ENCODE results near the gene PRKAG2. TPM values are rescaled to one million over a fixed set of nuclear protein-coding genes. Genes with fewer than 3 reads are reported as not detected.

Gene PRKAG2
- total RNA-seq, 1 donor from 2014 or later = 15.7 TPM

DNA sequence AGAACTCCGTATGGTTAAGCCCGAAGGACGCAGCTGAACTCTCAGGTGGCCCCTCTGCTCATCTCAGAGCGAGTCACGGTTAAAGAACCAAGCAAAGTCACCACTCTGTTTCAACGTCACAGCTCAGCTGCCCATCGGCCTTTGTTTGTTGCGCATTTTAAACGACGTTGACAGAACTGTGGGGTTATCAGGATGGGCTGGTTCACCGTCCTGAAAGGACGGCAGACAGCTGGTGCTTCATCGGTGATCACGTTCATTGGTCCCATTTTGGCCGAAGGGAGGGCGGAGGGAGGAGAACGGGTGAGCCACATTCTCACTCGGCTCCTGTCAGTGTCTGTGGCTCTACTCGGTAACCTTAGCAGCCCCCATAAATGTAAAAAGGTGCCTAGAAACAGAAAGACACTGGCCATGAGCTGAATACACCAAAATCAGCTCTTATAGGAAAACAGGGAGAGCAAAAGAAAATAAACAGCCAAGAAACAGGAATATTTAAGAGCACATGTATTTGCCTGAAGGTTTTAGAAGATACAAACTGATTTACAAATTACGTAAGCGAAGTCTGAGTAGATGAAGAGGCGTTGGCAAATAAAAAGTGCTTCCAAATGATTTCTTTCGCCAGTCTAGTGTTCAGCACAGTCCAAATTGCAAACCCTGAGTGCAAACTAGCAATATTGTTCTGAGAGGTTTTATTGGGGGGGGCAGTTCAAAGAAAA, 8.4 kb downstream of the PRKAG2 start:
- no peak for DNase-seq (ENCODE audit: low spot score in 2 of 2, unreplicated experiment in 2 of 2)
- Mint-ChIP-seq H3K27me3 (ENCODE audit: low read depth) (peaks cover 46% of the 10 kb centered on the region), H3K27ac (no peak overlapping the region)

DNA sequence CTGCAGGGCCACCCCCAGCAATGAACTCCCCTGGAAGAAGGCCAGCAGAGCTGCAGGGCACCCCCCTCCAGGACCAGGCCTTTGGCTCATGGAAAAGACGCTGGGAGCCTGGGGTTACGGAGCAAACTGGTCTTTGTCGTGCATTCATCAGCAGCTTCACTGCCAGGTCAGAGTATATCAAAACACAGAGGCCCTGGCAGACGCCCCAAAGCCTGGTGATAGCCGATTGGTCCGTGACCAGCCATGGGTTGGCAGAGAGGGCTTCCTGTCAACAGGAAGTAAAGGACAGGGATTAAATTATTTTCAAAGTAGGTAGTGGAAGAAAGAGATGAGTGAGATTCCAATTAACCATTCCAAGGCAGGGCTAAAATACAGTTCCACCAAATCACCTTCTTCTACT, 9.0 kb downstream of the PRKAG2 start:
- H3K27me3 Mint-ChIP-seq (ENCODE audit: low read depth) = peaks cover 40% of the 10 kb centered on the region

More for the DNA sequence above, 8.4 kb downstream of the PRKAG2 start:
- TF ChIP-seq, protein P1, sequence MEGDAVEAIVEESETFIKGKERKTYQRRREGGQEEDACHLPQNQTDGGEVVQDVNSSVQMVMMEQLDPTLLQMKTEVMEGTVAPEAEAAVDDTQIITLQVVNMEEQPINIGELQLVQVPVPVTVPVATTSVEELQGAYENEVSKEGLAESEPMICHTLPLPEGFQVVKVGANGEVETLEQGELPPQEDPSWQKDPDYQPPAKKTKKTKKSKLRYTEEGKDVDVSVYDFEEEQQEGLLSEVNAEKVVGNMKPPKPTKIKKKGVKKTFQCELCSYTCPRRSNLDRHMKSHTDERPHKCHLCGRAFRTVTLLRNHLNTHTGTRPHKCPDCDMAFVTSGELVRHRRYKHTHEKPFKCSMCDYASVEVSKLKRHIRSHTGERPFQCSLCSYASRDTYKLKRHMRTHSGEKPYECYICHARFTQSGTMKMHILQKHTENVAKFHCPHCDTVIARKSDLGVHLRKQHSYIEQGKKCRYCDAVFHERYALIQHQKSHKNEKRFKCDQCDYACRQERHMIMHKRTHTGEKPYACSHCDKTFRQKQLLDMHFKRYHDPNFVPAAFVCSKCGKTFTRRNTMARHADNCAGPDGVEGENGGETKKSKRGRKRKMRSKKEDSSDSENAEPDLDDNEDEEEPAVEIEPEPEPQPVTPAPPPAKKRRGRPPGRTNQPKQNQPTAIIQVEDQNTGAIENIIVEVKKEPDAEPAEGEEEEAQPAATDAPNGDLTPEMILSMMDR (IDR thresholded peaks at IDR 0.05; ENCODE audit: unreplicated experiment) = no peak
- no peaks in the 10 kb centered on the region for H3K36me3 Mint-ChIP-seq
- no peak overlapping the region for H3K4me3 Mint-ChIP-seq
- no peaks in the 10 kb centered on the region for H3K9me3 Mint-ChIP-seq
- no peaks in the 10 kb centered on the region for H3K4me1 Mint-ChIP-seq

DNA sequence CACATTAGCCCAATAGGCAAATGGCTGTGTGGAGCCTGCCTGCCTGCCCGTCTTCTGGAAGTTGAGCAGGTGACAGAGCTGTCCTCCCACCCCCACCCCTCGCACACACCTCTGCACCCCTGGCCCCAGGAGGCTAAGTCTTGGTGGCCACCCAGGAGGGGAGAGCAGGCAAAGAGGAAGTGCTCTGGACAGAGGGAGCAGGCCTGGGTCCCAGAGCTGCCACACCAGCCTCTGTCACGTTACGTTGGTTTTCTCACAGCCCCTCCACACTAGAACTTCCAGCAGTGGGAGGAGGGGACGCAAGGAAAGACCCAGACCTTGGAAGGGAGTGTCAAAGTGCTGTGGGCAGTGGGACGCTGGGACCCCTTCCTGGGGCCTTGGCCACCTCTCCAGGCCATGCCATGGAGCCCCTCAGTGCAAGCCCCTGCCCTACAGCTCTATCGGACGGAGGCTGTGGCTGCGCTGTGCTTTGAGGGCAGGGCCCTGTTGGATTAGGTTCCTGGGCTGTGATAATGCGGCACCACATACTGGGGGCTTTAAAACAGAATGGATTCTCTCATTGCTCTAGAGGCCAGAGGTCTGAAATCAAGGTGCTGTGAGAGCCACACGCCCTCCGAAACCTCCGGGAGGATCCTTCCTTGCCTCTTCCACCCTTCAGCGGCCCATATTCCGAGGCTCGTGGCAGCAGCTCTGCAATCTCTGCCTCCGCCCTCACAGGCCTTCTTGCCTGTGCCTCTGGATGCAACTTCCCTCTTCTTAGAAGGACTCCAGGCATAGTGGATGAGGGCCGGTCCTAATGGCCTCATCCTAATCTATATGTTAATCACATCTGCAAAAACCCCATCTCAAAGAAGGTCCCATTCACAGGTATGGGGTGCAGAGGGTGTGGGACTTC, 9.9 kb downstream of the PRKAG2 start:
- peaks cover 36% of the 10 kb centered on the region for H3K27me3 Mint-ChIP-seq (ENCODE audit: low read depth)
- no peaks in the 10 kb centered on the region for H3K9me3 Mint-ChIP-seq
- H3K4me3 Mint-ChIP-seq = no peak overlapping the region
- no peaks in the 10 kb centered on the region for H3K4me1 Mint-ChIP-seq
- no peak overlapping the region for H3K27ac Mint-ChIP-seq
- DNase-seq (ENCODE audit: low spot score in 2 of 2, unreplicated experiment in 2 of 2) = no peak
- H3K36me3 Mint-ChIP-seq = no peaks in the 10 kb centered on the region
- TF ChIP-seq, protein P1 (IDR thresholded peaks at IDR 0.05; ENCODE audit: unreplicated experiment) = no peak

More for the DNA sequence above, 9.0 kb downstream of the PRKAG2 start:
- H3K9me3 Mint-ChIP-seq = no peaks in the 10 kb centered on the region
- H3K27ac Mint-ChIP-seq = no peak overlapping the region
- no peaks in the 10 kb centered on the region for H3K4me1 Mint-ChIP-seq
- TF ChIP-seq, protein P1 (IDR thresholded peaks at IDR 0.05; ENCODE audit: unreplicated experiment) = no peak
- DNase-seq (ENCODE audit: low spot score in 2 of 2, unreplicated experiment in 2 of 2) = no peak
- H3K4me3 Mint-ChIP-seq = no peak overlapping the region
- H3K36me3 Mint-ChIP-seq = no peaks in the 10 kb centered on the region

DNA sequence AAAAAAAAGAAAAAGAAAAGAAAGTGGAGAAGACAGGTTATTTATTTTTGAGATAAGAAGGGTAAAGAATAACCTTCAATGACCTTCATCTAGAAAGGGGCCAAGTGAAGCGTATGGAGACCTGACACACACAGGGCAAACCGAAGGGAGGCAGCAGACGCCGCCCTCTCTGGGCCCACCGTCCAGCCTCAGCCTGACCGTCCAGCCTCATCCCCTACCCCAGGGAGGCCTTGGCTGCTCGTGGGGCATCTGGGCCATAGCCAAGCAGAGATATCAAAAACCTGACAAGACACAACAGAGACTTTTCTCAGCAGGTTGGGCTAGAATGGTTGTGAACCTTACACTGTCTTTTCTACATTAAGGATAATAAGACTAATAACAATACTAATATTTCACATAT, 10.9 kb downstream of the PRKAG2 start:
- Mint-ChIP-seq H3K27ac (no peak overlapping the region), H3K27me3 (ENCODE audit: low read depth) (peaks cover 28% of the 10 kb centered on the region)
- no peak for DNase-seq (ENCODE audit: low spot score in 2 of 2, unreplicated experiment in 2 of 2)

DNA sequence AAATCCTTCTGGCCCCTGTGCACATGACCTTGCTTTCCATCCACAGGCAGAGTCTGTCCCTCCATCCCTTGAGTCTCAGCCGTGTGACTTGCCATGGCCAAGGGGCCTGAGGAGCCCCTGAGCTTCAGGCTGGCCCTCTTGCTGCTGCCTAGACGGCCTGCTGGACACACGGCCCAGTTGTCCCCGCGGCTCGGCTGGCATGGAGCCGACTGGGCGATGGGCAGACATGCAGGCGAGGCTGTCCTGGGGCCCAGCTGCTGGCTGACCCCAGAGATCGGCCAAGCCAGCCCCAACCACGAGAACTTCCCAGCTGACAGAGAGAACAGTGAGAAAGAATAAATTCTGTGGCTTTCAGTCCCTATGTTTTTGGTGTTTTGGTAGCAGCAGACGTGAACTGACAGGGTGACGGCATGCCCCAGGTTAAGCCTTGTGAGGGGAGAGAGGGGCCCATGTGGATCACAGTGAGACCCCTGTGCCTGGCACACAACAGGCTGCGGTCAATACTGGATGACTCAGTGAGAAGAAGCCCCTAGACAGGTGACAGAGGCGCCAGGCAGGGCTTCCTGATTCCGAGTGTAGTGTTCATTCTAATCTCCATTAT, 11.7 kb downstream of the PRKAG2 start:
- TF ChIP-seq, protein P1 (IDR thresholded peaks at IDR 0.05; ENCODE audit: unreplicated experiment) = no peak
- no peak overlapping the region for H3K4me3 Mint-ChIP-seq
- no peak for DNase-seq (ENCODE audit: low spot score in 2 of 2, unreplicated experiment in 2 of 2)
- H3K36me3 Mint-ChIP-seq = no peaks in the 10 kb centered on the region
- no peaks in the 10 kb centered on the region for H3K4me1 Mint-ChIP-seq
- no peak overlapping the region for H3K27ac Mint-ChIP-seq
- peaks cover 25% of the 10 kb centered on the region for H3K27me3 Mint-ChIP-seq (ENCODE audit: low read depth)
- no peaks in the 10 kb centered on the region for H3K9me3 Mint-ChIP-seq

More for the DNA sequence above, 10.9 kb downstream of the PRKAG2 start:
- TF ChIP-seq, protein P1 (IDR thresholded peaks at IDR 0.05; ENCODE audit: unreplicated experiment) = no peak
- H3K4me3 Mint-ChIP-seq = no peak overlapping the region
- no peaks in the 10 kb centered on the region for H3K9me3 Mint-ChIP-seq
- H3K36me3 Mint-ChIP-seq = no peaks in the 10 kb centered on the region
- H3K4me1 Mint-ChIP-seq = no peaks in the 10 kb centered on the region
